ENCODE data around the gene TMEM131L. TPM values are rescaled to one million over a fixed set of nuclear protein-coding genes. Genes with fewer than 3 reads are reported as not detected.
"Not testable (repeated sequence)": the region's sequence is repeated elsewhere in the genome, so short reads cannot be mapped to it uniquely, and the experiment has no call there.

TMEM131L gene
- total RNA-seq, 1 donor from 2014 or later, result 60.2 TPM

- H3K27me3 Mint-ChIP-seq (ENCODE audit: unreplicated experiment), result no peaks in the 10 kb centered on the region
- no peaks in the 10 kb centered on the region for H3K36me3 Mint-ChIP-seq (ENCODE audit: unreplicated experiment)
- peaks cover 17% of the 10 kb centered on the region for H3K4me1 Mint-ChIP-seq (ENCODE audit: low read depth, unreplicated experiment)
- DNase-seq, result no peak
- no peak for TF ChIP-seq CTCF (IDR thresholded peaks at IDR 0.05; ENCODE audit: partially characterized antibody, unreplicated experiment)
- no peak overlapping the region for H3K27ac Mint-ChIP-seq (ENCODE audit: unreplicated experiment)
- no peak overlapping the region for H3K4me3 Mint-ChIP-seq (ENCODE audit: unreplicated experiment)
- peaks cover 1% of the 10 kb centered on the region for H3K9me3 Mint-ChIP-seq (ENCODE audit: unreplicated experiment)
Observed at GRCh38 chr4:153501578-153501977, 35.4 kb downstream of the TMEM131L start.

GRCh38 chr4:153502584-153502983 lies 36.4 kb downstream of the TMEM131L start:
- TF ChIP-seq CTCF (IDR thresholded peaks at IDR 0.05; ENCODE audit: partially characterized antibody, unreplicated experiment), result no peak
- no peaks in the 10 kb centered on the region for H3K36me3 Mint-ChIP-seq (ENCODE audit: unreplicated experiment)
- H3K27ac Mint-ChIP-seq (ENCODE audit: unreplicated experiment), result no peak overlapping the region
- H3K4me1 Mint-ChIP-seq (ENCODE audit: low read depth, unreplicated experiment), result peaks cover 15% of the 10 kb centered on the region
- DNase-seq, result no peak
- H3K27me3 Mint-ChIP-seq (ENCODE audit: unreplicated experiment), result no peaks in the 10 kb centered on the region
- H3K4me3 Mint-ChIP-seq (ENCODE audit: unreplicated experiment), result no peak overlapping the region
- peaks cover 3% of the 10 kb centered on the region for H3K9me3 Mint-ChIP-seq (ENCODE audit: unreplicated experiment)

DNA sequence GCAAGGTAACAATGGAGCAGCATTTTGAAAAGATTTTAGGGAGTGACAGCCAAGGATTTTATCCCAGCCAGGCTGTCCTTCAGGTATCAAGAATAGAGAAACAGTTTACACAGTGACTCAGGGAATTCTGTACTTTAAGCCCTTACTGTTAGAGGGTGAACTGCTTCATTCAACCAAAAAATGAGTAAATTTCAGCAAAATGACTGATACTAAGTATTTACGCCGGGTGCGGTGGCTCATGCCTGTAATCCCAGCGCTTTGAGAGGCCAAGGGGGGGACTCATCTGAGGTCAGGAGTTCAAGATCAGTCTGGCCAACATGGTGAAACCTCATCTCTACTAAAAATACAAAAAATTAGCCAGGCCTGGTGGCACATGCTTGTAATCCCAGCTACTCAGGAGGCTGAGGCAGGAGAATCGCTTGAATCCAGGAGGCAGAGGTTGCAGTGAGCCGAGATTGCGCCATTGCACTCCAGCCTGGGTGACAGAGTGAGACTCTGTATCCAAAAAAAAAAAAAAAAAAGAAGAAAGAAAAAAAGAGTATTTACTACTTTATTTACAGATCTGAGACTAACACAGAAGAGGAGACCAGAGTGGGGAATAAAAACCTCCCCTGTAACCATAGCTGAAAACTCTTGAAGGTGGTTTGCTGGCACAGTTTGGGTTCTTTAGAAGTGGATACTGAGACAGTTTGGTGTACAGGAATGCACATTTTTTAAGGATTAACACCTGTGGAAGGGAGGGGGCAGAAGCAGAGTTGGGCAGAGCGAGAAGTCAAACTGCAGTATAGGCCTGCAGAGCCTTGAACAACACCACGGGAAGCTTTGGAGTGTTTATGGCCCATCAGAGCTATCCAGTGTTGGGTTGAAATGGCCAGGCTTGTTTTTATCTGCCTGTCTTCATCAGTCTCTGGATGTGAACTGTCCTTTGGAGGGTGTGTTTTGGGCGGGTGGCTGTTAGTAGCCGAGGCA lies 40.5 kb downstream of the TMEM131L start:
- Mint-ChIP-seq H3K9me3 (ENCODE audit: unreplicated experiment) (peaks cover 1% of the 10 kb centered on the region), H3K4me1 (ENCODE audit: low read depth, unreplicated experiment) (peaks cover 7% of the 10 kb centered on the region), H3K27ac (ENCODE audit: unreplicated experiment) (no peak overlapping the region), H3K36me3 (ENCODE audit: unreplicated experiment) (no peaks in the 10 kb centered on the region), H3K27me3 (ENCODE audit: unreplicated experiment) (no peaks in the 10 kb centered on the region), H3K4me3 (ENCODE audit: unreplicated experiment) (no peak overlapping the region)
- no peak for TF ChIP-seq CTCF (IDR thresholded peaks at IDR 0.05; ENCODE audit: partially characterized antibody, unreplicated experiment)
- DNase-seq, result no peak

GRCh38 chr4:153507310-153508073 lies 41.3 kb downstream of the TMEM131L start:
- no peak for TF ChIP-seq CTCF (IDR thresholded peaks at IDR 0.05; ENCODE audit: partially characterized antibody, unreplicated experiment)
- H3K27ac Mint-ChIP-seq (ENCODE audit: unreplicated experiment), result no peak overlapping the region
- peaks cover 1% of the 10 kb centered on the region for H3K9me3 Mint-ChIP-seq (ENCODE audit: unreplicated experiment)
- peaks cover 7% of the 10 kb centered on the region for H3K4me1 Mint-ChIP-seq (ENCODE audit: low read depth, unreplicated experiment)
- H3K36me3 Mint-ChIP-seq (ENCODE audit: unreplicated experiment), result no peaks in the 10 kb centered on the region
- no peaks in the 10 kb centered on the region for H3K27me3 Mint-ChIP-seq (ENCODE audit: unreplicated experiment)
- no peak overlapping the region for H3K4me3 Mint-ChIP-seq (ENCODE audit: unreplicated experiment)
- no peak for DNase-seq

- not testable (repeated sequence) for H3K36me3 Mint-ChIP-seq (ENCODE audit: unreplicated experiment); H3K9me3 Mint-ChIP-seq (ENCODE audit: unreplicated experiment); H3K4me3 Mint-ChIP-seq (ENCODE audit: unreplicated experiment); DNase-seq; H3K27me3 Mint-ChIP-seq (ENCODE audit: unreplicated experiment); H3K27ac Mint-ChIP-seq (ENCODE audit: unreplicated experiment)
- peaks cover 10% of the 10 kb centered on the region for H3K4me1 Mint-ChIP-seq (ENCODE audit: low read depth, unreplicated experiment)
Observed at GRCh38 chr4:153509212-153509611, 43.1 kb downstream of the TMEM131L start.
